H9 (cell line): ENCODE results near the gene ATF3. TPM values are rescaled to one million over a fixed set of nuclear protein-coding genes. Genes with fewer than 3 reads are reported as not detected.

Experiments
- DNase-seq: peaks from one replicate; pipeline ENCODE4 v3.0.0-alpha.2; 2017
- H2AFZ ChIP-seq: one replicate; pipeline ENCODE4 v1.6.1; 2013; ENCODE audit warnings: mild to moderate bottlenecking, low read length, control low read depth, moderate library complexity
- H2AK5ac ChIP-seq: 2 replicates; pipeline ENCODE4 v1.6.1; 2013; ENCODE audit warnings: low read length, control low read depth, mixed read lengths; ENCODE audit not compliant: insufficient read length
- H2BK120ac ChIP-seq: one replicate; pipeline ENCODE4 v1.6.1; 2013; ENCODE audit warnings: low read depth, mild to moderate bottlenecking, low read length, control low read depth, inconsistent platforms; ENCODE audit not compliant: poor library complexity, severe bottlenecking
- H2BK12ac ChIP-seq: 2 replicates; pipeline ENCODE4 v1.6.1; 2013; ENCODE audit warnings: low read length, control low read depth, mixed read lengths, low read depth; ENCODE audit not compliant: insufficient read length
- H2BK15ac ChIP-seq: 2 replicates; pipeline ENCODE4 v1.6.1; 2013; ENCODE audit warnings: low read depth, low read length, control low read depth
- H2BK20ac ChIP-seq: one replicate; pipeline ENCODE4 v1.6.1; 2013; ENCODE audit warnings: low read depth, mild to moderate bottlenecking, low read length, control low read depth, inconsistent platforms; ENCODE audit not compliant: poor library complexity, severe bottlenecking
- H2BK5ac ChIP-seq: 2 replicates; pipeline ENCODE4 v1.6.1; 2013; ENCODE audit warnings: low read length, control low read depth, mixed read lengths; ENCODE audit not compliant: insufficient read length
- H3K14ac ChIP-seq: 2 replicates; pipeline ENCODE4 v1.6.1; 2013; ENCODE audit warnings: low read length, control low read depth; ENCODE audit not compliant: insufficient read depth
- H3K18ac ChIP-seq: 2 replicates; pipeline ENCODE4 v1.6.1; 2013; ENCODE audit warnings: low read depth, mild to moderate bottlenecking, mixed read lengths, low read length, control low read depth; ENCODE audit not compliant: insufficient read length
- H3K23ac ChIP-seq: 2 replicates; pipeline ENCODE4 v1.6.1; 2013; ENCODE audit warnings: low read length, control low read depth, mixed read lengths, low read depth; ENCODE audit not compliant: insufficient read length
- H3K23me2 ChIP-seq: 2 replicates; pipeline ENCODE4 v1.6.1; 2013; ENCODE audit warnings: low read depth, mild to moderate bottlenecking, mixed read lengths, low read length, control low read depth; ENCODE audit not compliant: insufficient read length, poor library complexity, severe bottlenecking
- H3K27ac ChIP-seq: 2 replicates; pipeline ENCODE4 v1.5.1; 2013; ENCODE audit warnings: low read length, control low read depth, mixed read lengths, low read depth; ENCODE audit not compliant: insufficient read length
- H3K27me3 ChIP-seq: 2 replicates; pipeline ENCODE4 v1.6.1; 2013; ENCODE audit warnings: low read length, control low read depth, inconsistent platforms; ENCODE audit not compliant: insufficient read depth
- H3K4ac ChIP-seq: 2 replicates; pipeline ENCODE4 v1.6.1; 2013; ENCODE audit warnings: low read depth, mild to moderate bottlenecking, control low read depth, inconsistent platforms, low read length, moderate library complexity
- H3K4me1 ChIP-seq: 2 replicates; pipeline ENCODE4 v1.6.1; 2013; ENCODE audit warnings: low read length, control low read depth, inconsistent platforms; ENCODE audit not compliant: insufficient read depth
- H3K4me2 ChIP-seq: 2 replicates; pipeline ENCODE4 v1.6.1; 2013; ENCODE audit warnings: low read length, control low read depth, mixed read lengths; ENCODE audit not compliant: insufficient read length, insufficient read depth
- H3K56ac ChIP-seq: 2 replicates; pipeline ENCODE4 v1.6.1; 2013; ENCODE audit warnings: low read depth, mild to moderate bottlenecking, mixed read lengths, low read length, control low read depth; ENCODE audit not compliant: insufficient read length
- H3K79me1 ChIP-seq: 2 replicates; pipeline ENCODE4 v1.6.1; 2013; ENCODE audit warnings: low read depth, mild to moderate bottlenecking, moderate library complexity, low read length, control low read depth, inconsistent platforms; ENCODE audit not compliant: insufficient read depth, poor library complexity, severe bottlenecking
- H3K79me2 ChIP-seq: 2 replicates; pipeline ENCODE4 v1.6.1; 2013; ENCODE audit warnings: low read length, control low read depth, inconsistent platforms; ENCODE audit not compliant: insufficient read depth
- H3K9ac ChIP-seq: 2 replicates; pipeline ENCODE4 v1.6.1; 2013; ENCODE audit warnings: low read length, control low read depth, mixed read lengths; ENCODE audit not compliant: insufficient read length; ENCODE audit errors: extremely low read depth
- H3K9me3 ChIP-seq: one replicate; pipeline ENCODE4 v1.6.1; 2013; ENCODE audit warnings: low read depth, low read length, inconsistent platforms; ENCODE audit not compliant: control insufficient read depth
- H3T11ph ChIP-seq: one replicate; pipeline ENCODE4 v1.6.1; 2013; ENCODE audit warnings: mild to moderate bottlenecking, low read length, control low read depth, inconsistent platforms
- H4K20me1 ChIP-seq: one replicate; pipeline ENCODE4 v1.6.1; 2013; ENCODE audit not compliant: control insufficient read depth, insufficient read length, insufficient read depth
- H4K5ac ChIP-seq: 2 replicates; pipeline ENCODE4 v1.6.1; 2013; ENCODE audit warnings: low read depth, mild to moderate bottlenecking, mixed read lengths, low read length, control low read depth; ENCODE audit not compliant: insufficient read length
- H4K8ac ChIP-seq: replicated peaks from 2 replicates; pipeline ENCODE4 v1.6.1; 2013; ENCODE audit warnings: low read length, control low read depth, mixed read lengths, low read depth; ENCODE audit not compliant: insufficient read length
- H4K91ac ChIP-seq: 2 replicates; pipeline ENCODE4 v1.6.1; 2013; ENCODE audit warnings: low read depth, mild to moderate bottlenecking, moderate library complexity, mixed read lengths, low read length, control low read depth; ENCODE audit not compliant: insufficient read length
- H3K27ac Mint-ChIP-seq, 3 experiments: 2 replicates in 2 of 3; 3 replicates in 1 of 3; pipeline ENCODE4 v1.8.0; 2020 to 2021; ENCODE audit warnings: mixed read lengths in 3 of 3, mild to moderate bottlenecking in 1 of 3, moderate library complexity in 1 of 3
- H3K27me3 Mint-ChIP-seq: 2 replicates; pipeline ENCODE4 v1.8.0; 2021; ENCODE audit warnings: low read depth, mild to moderate bottlenecking, moderate library complexity, mixed read lengths
- H3K36me3 Mint-ChIP-seq, 3 experiments: 2 replicates in 2 of 3; 3 replicates in 1 of 3; pipeline ENCODE4 v1.8.0; 2020 to 2021; ENCODE audit warnings: low read depth in 3 of 3, mixed read lengths in 3 of 3; ENCODE audit not compliant: insufficient read depth in 1 of 3
- H3K4me1 Mint-ChIP-seq, 2 experiments: 2 replicates each; pipeline ENCODE4 v1.8.0; 2020; ENCODE audit warnings: mixed read lengths in 2 of 2
- H3K4me3 Mint-ChIP-seq, 2 experiments: 2 replicates in 1 of 2; 3 replicates in 1 of 2; pipeline ENCODE4 v1.8.0; 2020 to 2021; ENCODE audit warnings: mild to moderate bottlenecking in 2 of 2, mixed read lengths in 2 of 2, moderate library complexity in 1 of 2
- H3K9me3 Mint-ChIP-seq, 2 experiments: 2 replicates in 1 of 2; 3 replicates in 1 of 2; pipeline ENCODE4 v1.8.0; 2020; ENCODE audit warnings: mild to moderate bottlenecking in 2 of 2, mixed read lengths in 2 of 2, moderate library complexity in 1 of 2
- WGBS: extraction: QIAGEN DNeasy Blood & Tissue Kit; methylation state at CpG from one replicate; pipeline ENCODE4 v1.1.7; 2013; ENCODE audit warnings: missing lambda C conversion rate, low lambda C conversion rate, mixed read lengths; ENCODE audit not compliant: insufficient read length; ENCODE audit errors: extremely low coverage; 5-methylcytosine and 5-hydroxymethylcytosine counted together
- total RNA-seq: library from RNA; stranded (reverse); gene quantifications from 2 replicates; pipeline ENCODE4 v1.2.1, GENCODE V29; 2021
- TF ChIP-seq, protein P1 (sequence below): fragments of 200-600 bp; sonication (generic); conservative IDR thresholded peaks from 3 replicates; pipeline ENCODE4 v1.8.0; 2021; ENCODE audit warnings: antibody characterized with exemption, mild to moderate bottlenecking

The ATF3 gene
- total RNA-seq, 1 experiment from 2014 or later = 14.7 TPM

DNA sequence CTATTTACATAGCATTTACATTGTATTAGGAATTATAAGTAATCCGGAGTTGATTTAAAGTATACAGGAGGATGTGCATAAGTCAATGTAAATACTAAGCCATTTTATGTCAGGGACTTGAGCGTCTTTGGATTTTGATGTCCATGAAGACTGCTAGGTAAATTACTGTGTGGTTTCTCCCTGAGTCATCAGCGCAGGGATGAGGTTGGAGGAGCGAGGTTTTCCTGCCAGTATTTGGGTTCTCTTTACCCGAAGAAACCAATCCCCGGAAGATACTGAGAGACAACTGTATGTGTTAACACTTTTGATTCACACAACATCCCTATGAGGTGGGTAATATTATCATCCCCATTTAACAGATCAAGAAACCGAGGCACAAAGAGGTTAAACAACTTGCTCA is 61.7 kb downstream of the ATF3 start:
- H2BK120ac ChIP-seq = no peak overlapping the region
- H3K27ac ChIP-seq = no peak overlapping the region
- no peak overlapping the region for H3K4ac ChIP-seq
- Mint-ChIP-seq H3K4me1 (peaks cover 20 to 25% of the 10 kb centered on the region in 2 experiments), H3K27ac (no peak overlapping the region), H3K9me3 (no peaks in the 10 kb centered on the region; a peak in 1 of 5 replicates), H3K36me3 (no peaks in the 10 kb centered on the region; a peak in 1 of 7 replicates), H3K27me3 (peaks cover 23% of the 10 kb centered on the region), H3K4me3 (no peak overlapping the region)
- H2BK12ac ChIP-seq = no peak overlapping the region
- no peak overlapping the region for H3K14ac ChIP-seq
- H3K23me2 ChIP-seq = no peaks in the 10 kb centered on the region
- no peak overlapping the region for H3K56ac ChIP-seq
- no peak overlapping the region for H4K91ac ChIP-seq
- no peak overlapping the region for H3K23ac ChIP-seq
- H3K18ac ChIP-seq = no peak overlapping the region
- H2AFZ ChIP-seq = no peak overlapping the region
- peaks cover 9% of the 10 kb centered on the region; the same call in 1 of the 2 replicates for H3K4me1 ChIP-seq
- no peak overlapping the region for H2BK15ac ChIP-seq
- no peak overlapping the region for H2BK20ac ChIP-seq
- DNase-seq = no peak
- H3K79me1 ChIP-seq = no peaks in the 10 kb centered on the region
- H3K79me2 ChIP-seq = no peaks in the 10 kb centered on the region
- H3K9ac ChIP-seq = no peak overlapping the region
- WGBS = no CpG with 5 or more reads among the region's 7 CpGs
- no peak overlapping the region for H4K5ac ChIP-seq
- H2BK5ac ChIP-seq = no peak overlapping the region
- peaks cover 2% of the 10 kb centered on the region; the same call in 1 of the 2 replicates for H3K27me3 ChIP-seq
- TF ChIP-seq, protein P1, sequence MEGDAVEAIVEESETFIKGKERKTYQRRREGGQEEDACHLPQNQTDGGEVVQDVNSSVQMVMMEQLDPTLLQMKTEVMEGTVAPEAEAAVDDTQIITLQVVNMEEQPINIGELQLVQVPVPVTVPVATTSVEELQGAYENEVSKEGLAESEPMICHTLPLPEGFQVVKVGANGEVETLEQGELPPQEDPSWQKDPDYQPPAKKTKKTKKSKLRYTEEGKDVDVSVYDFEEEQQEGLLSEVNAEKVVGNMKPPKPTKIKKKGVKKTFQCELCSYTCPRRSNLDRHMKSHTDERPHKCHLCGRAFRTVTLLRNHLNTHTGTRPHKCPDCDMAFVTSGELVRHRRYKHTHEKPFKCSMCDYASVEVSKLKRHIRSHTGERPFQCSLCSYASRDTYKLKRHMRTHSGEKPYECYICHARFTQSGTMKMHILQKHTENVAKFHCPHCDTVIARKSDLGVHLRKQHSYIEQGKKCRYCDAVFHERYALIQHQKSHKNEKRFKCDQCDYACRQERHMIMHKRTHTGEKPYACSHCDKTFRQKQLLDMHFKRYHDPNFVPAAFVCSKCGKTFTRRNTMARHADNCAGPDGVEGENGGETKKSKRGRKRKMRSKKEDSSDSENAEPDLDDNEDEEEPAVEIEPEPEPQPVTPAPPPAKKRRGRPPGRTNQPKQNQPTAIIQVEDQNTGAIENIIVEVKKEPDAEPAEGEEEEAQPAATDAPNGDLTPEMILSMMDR = no peak
- H3K4me2 ChIP-seq = no peak overlapping the region
- H4K20me1 ChIP-seq = no peaks in the 10 kb centered on the region
- no peak overlapping the region for H2AK5ac ChIP-seq
- H3T11ph ChIP-seq = no peak overlapping the region
- H3K9me3 ChIP-seq = no peaks in the 10 kb centered on the region
- no peak overlapping the region for H4K8ac ChIP-seq

Other genes with a start within 250 kb of the ATF3 start
- gene PACC1, start 193.9 kb upstream of the ATF3 start, total RNA-seq = 10.9 and 12.7 TPM in 2 replicates
- gene NENF, start 175.8 kb upstream of the ATF3 start, total RNA-seq = 28.3 and 28.4 TPM in 2 replicates
- gene BATF3, start 91.1 kb downstream of the ATF3 start, total RNA-seq = 2.1 and 2.2 TPM in 2 replicates
- gene NSL1, start 183.0 kb downstream of the ATF3 start, total RNA-seq = 48.3 and 49.3 TPM in 2 replicates
- gene TATDN3, start 183.1 kb downstream of the ATF3 start, total RNA-seq = 13.8 and 14.2 TPM in 2 replicates
- 0.66 and 0.68 TPM in 2 replicates for gene SPATA45, start 238.9 kb downstream of the ATF3 start, total RNA-seq
- 53.6 and 55.2 TPM in 2 replicates for gene FLVCR1, start 249.5 kb downstream of the ATF3 start, total RNA-seq